ENCODE results near the gene KIAA1671.

The KIAA1671 gene

GRCh38 chr22:25072406-25072805, 119.9 kb downstream of the KIAA1671 start:
- TF ChIP-seq CTCF (conservative IDR thresholded peaks at IDR 0.05; ENCODE audit: low read length) (no peak), EZH2phosphoT487 (IDR thresholded peaks at IDR 0.05; ENCODE audit: borderline replicate concordance) (no peak)
- Histone ChIP-seq H2AFZ (ENCODE audit: low read length) (no peak overlapping the region), H4K20me1 (ENCODE audit: insufficient read depth, low read length, poor library complexity, severe bottlenecking) (no peaks in the 10 kb centered on the region)

GRCh38 chr22:25076336-25076735, 123.8 kb downstream of the KIAA1671 start:
- Histone ChIP-seq H3F3A (ENCODE audit: low read depth) (no peaks in the 10 kb centered on the region), H3K4me1 (ENCODE audit: insufficient read depth, low read length, poor library complexity, severe bottlenecking) (no peaks in the 10 kb centered on the region), H3K9me2 (replicated peaks; ENCODE audit: low read depth, low read length) (no peaks in the 10 kb centered on the region), H3K9ac (ENCODE audit: low read depth, low read length, poor library complexity, severe bottlenecking) (no peak overlapping the region), H3K79me2 (ENCODE audit: insufficient read depth, low read length) (no peaks in the 10 kb centered on the region), H3K27me3 (ENCODE audit: insufficient read depth, low read length, poor library complexity, severe bottlenecking) (no peaks in the 10 kb centered on the region), H2AFZ (ENCODE audit: low read length) (no peak overlapping the region), H3K36me3 (ENCODE audit: insufficient read depth, low read length) (no peaks in the 10 kb centered on the region), H4K20me1 (ENCODE audit: insufficient read depth, low read length, poor library complexity, severe bottlenecking) (no peaks in the 10 kb centered on the region), H3K9me3 (ENCODE audit: insufficient read depth, low read depth, low read length) (no peaks in the 10 kb centered on the region), H3K4me2 (ENCODE audit: low read depth, low read length, poor library complexity, severe bottlenecking) (no peak overlapping the region), H3K4me3 (ENCODE audit: low read length, poor library complexity, severe bottlenecking) (no peak overlapping the region)
- no peak for TF ChIP-seq EZH2phosphoT487 (IDR thresholded peaks at IDR 0.05; ENCODE audit: borderline replicate concordance)
- no peak for TF ChIP-seq CTCF (conservative IDR thresholded peaks at IDR 0.05; ENCODE audit: low read length)

More at GRCh38 chr22:25072406-25072805, 119.9 kb downstream of the KIAA1671 start:
- H3K4me1 ChIP-seq (ENCODE audit: insufficient read depth, low read length, poor library complexity, severe bottlenecking): peaks cover 29% of the 10 kb centered on the region
- H3K36me3 ChIP-seq (ENCODE audit: insufficient read depth, low read length): no peaks in the 10 kb centered on the region
- no peaks in the 10 kb centered on the region for H3F3A ChIP-seq (ENCODE audit: low read depth)
- no peaks in the 10 kb centered on the region for H3K9me2 ChIP-seq (replicated peaks; ENCODE audit: low read depth, low read length)
- H3K9me3 ChIP-seq (ENCODE audit: insufficient read depth, low read depth, low read length): no peaks in the 10 kb centered on the region
- no peaks in the 10 kb centered on the region for H3K79me2 ChIP-seq (ENCODE audit: insufficient read depth, low read length)
- no peak overlapping the region for H3K4me2 ChIP-seq (ENCODE audit: low read depth, low read length, poor library complexity, severe bottlenecking)
- H3K9ac ChIP-seq (ENCODE audit: low read depth, low read length, poor library complexity, severe bottlenecking): no peak overlapping the region
- no peak overlapping the region for H3K4me3 ChIP-seq (ENCODE audit: low read length, poor library complexity, severe bottlenecking)
- H3K27me3 ChIP-seq (ENCODE audit: insufficient read depth, low read length, poor library complexity, severe bottlenecking): no peaks in the 10 kb centered on the region

GRCh38 chr22:25077056-25077455, 124.5 kb downstream of the KIAA1671 start:
- no peaks in the 10 kb centered on the region for H3K9me3 ChIP-seq (ENCODE audit: insufficient read depth, low read depth, low read length)
- no peaks in the 10 kb centered on the region for H3K9me2 ChIP-seq (replicated peaks; ENCODE audit: low read depth, low read length)
- no peak overlapping the region for H3K4me3 ChIP-seq (ENCODE audit: low read length, poor library complexity, severe bottlenecking)
- no peaks in the 10 kb centered on the region for H3F3A ChIP-seq (ENCODE audit: low read depth)
- no peaks in the 10 kb centered on the region for H3K79me2 ChIP-seq (ENCODE audit: insufficient read depth, low read length)
- H3K4me2 ChIP-seq (ENCODE audit: low read depth, low read length, poor library complexity, severe bottlenecking): no peak overlapping the region
- H3K27me3 ChIP-seq (ENCODE audit: insufficient read depth, low read length, poor library complexity, severe bottlenecking): no peaks in the 10 kb centered on the region
- no peaks in the 10 kb centered on the region for H3K4me1 ChIP-seq (ENCODE audit: insufficient read depth, low read length, poor library complexity, severe bottlenecking)
- no peaks in the 10 kb centered on the region for H4K20me1 ChIP-seq (ENCODE audit: insufficient read depth, low read length, poor library complexity, severe bottlenecking)
- H2AFZ ChIP-seq (ENCODE audit: low read length): no peak overlapping the region
- no peak overlapping the region for H3K9ac ChIP-seq (ENCODE audit: low read depth, low read length, poor library complexity, severe bottlenecking)
- H3K36me3 ChIP-seq (ENCODE audit: insufficient read depth, low read length): no peaks in the 10 kb centered on the region
- no peak for TF ChIP-seq EZH2phosphoT487 (IDR thresholded peaks at IDR 0.05; ENCODE audit: borderline replicate concordance)
- TF ChIP-seq CTCF (conservative IDR thresholded peaks at IDR 0.05; ENCODE audit: low read length): no peak

All from Loucy (cell line).